GM12878 (cell line): ENCODE measurements around the gene GLB1L. TPM values are rescaled to one million over a fixed set of nuclear protein-coding genes. Genes with fewer than 3 reads are reported as not detected.

Experiments
- ATAC-seq: fragments of 200-7000 bp; cut with Tn5 transposase; 3 replicates; pipeline ENCODE4 v1.9.1; 2020; ENCODE audit warnings: mild to moderate bottlenecking, moderate library complexity
- BruUV-seq: library from RNA; stranded (reverse); fragments of 400-500 nt; replicated peaks from 2 replicates; lab custom pipeline; 2021; lab: Mats Ljungman, UMichigan
- CTCF ChIA-PET: fragments of 300-600 bp; sonication (Branson Sonifier 250); formaldehyde crosslinking; extraction: SDS; loops from one replicate; lab custom pipeline; 2021; ENCODE audit warnings: inconsistent platforms; lab: Yijun Ruan, JAX
- POLR2A ChIA-PET: fragments of 350-600 bp; formaldehyde crosslinking; extraction: SDS; loops from one replicate; lab custom pipeline; 2021; ENCODE audit warnings: inconsistent platforms; lab: Charles Lee
- RAD21 ChIA-PET: fragments of 300-600 bp; sonication (Branson Sonifier 250); formaldehyde crosslinking; loops from one replicate; lab custom pipeline; 2023; ENCODE audit warnings: antibody characterized with exemption; ENCODE audit not compliant: unreplicated experiment; lab: Charles Lee
- SMC1A ChIA-PET: fragments of 300-600 bp; sonication (Branson Sonifier 250); formaldehyde crosslinking; loops from one replicate; lab custom pipeline; 2023; ENCODE audit not compliant: unreplicated experiment, uncharacterized antibody; lab: Charles Lee
- DNase-seq: peaks from one replicate; pipeline ENCODE4 v3.0.0-alpha.2; 2011; ENCODE audit warnings: low read depth, low spot score
- FAIRE-seq: peaks from 3 replicates; lab custom pipeline; 2011; peaks lifted over from hg19 to GRCh38; lab: Jason Lieb, UNC
- H2AFZ ChIP-seq: 2 replicates; pipeline ENCODE4 v1.6.0; 2011; ENCODE audit warnings: low read depth, low read length, control low read depth; ENCODE audit not compliant: control insufficient read depth
- H3K27ac ChIP-seq: 2 replicates; pipeline ENCODE4 v1.5.1; 2011; ENCODE audit warnings: control low read depth; ENCODE audit not compliant: control insufficient read depth, insufficient read depth
- H3K27me3 ChIP-seq, 2 experiments: replicated peaks in 1 of 2; 2 replicates each; pipeline versions ENCODE4 v1.6.0 to v1.6.1; 2011; ENCODE audit warnings: low read length in 1 of 2; ENCODE audit not compliant: control insufficient read depth in 2 of 2, insufficient read depth in 2 of 2
- H3K36me3 ChIP-seq, 2 experiments: 2 replicates each; pipeline ENCODE4 v1.5.1; 2011; ENCODE audit warnings: low read length in 1 of 2; ENCODE audit not compliant: control insufficient read depth in 2 of 2, insufficient read depth in 2 of 2
- H3K4me1 ChIP-seq: 2 replicates; pipeline ENCODE4 v1.6.1; 2011; ENCODE audit warnings: mild to moderate bottlenecking, low read length, moderate library complexity, mixed read lengths; ENCODE audit not compliant: control insufficient read depth, insufficient read depth
- H3K4me2 ChIP-seq: 2 replicates; pipeline ENCODE4 v1.6.0; 2011; ENCODE audit warnings: control low read depth; ENCODE audit not compliant: control insufficient read depth, insufficient read depth
- H3K4me3 ChIP-seq: fragments of 200-600 bp; sonication (generic); 2 replicates; pipeline ENCODE4 v1.5.1; 2016
- H3K79me2 ChIP-seq: 2 replicates; pipeline ENCODE4 v1.6.0; 2011; ENCODE audit warnings: low read length; ENCODE audit not compliant: control insufficient read depth, insufficient read depth
- H3K9ac ChIP-seq: 2 replicates; pipeline ENCODE4 v1.8.0; 2011; ENCODE audit warnings: low read length, control low read depth, mixed read lengths; ENCODE audit not compliant: control insufficient read depth, insufficient read depth
- H3K9me3 ChIP-seq: replicated peaks from 3 replicates; pipeline ENCODE4 v1.5.1; 2011; ENCODE audit warnings: mild to moderate bottlenecking, low read length; ENCODE audit not compliant: control insufficient read depth, insufficient read depth
- H4K20me1 ChIP-seq: 2 replicates; pipeline ENCODE4 v1.6.0; 2011; ENCODE audit not compliant: control insufficient read depth, insufficient read depth
- CREM ChIP-seq: IDR thresholded peaks from 2 replicates; pipeline ENCODE4 v1.6.1; 2014; ENCODE audit warnings: antibody characterized with exemption, low read depth
- STAT1 ChIP-seq: fragments of 450-650 bp; conservative IDR thresholded peaks from 2 replicates; pipeline ENCODE4 v1.6.1; 2014; ENCODE audit warnings: antibody characterized with exemption, mild to moderate bottlenecking
- WGBS: methylation state at CpG from one replicate; pipeline ENCODE4 v1.1.6; 2016; ENCODE audit warnings: low lambda C conversion rate; ENCODE audit not compliant: insufficient replicate concordance, insufficient coverage; ENCODE audit errors: missing lambda C conversion rate; 5-methylcytosine and 5-hydroxymethylcytosine counted together
- in situ Hi-C: fragments of 300-500 bp; cut with MboI; formaldehyde crosslinking; loops from 9 replicates; pipeline ENCODE4 v1.14.3; 2018; ENCODE audit warnings: mixed read lengths
- intact Hi-C: fragments of 100-400 bp; cut with micrococcal nuclease; formaldehyde crosslinking; loops from one replicate; pipeline ENCODE4 v1.14.2; 2022; ENCODE audit not compliant: unreplicated experiment
- polyA plus RNA-seq, 11 experiments: library from polyadenylated mRNA; depleted of rRNA in 4 of 11; unstranded in 6 of 11; stranded (reverse) in 5 of 11; fragments of >200 nt; fragmentation: Nextera tagmentation in 4 of 11; fragmentation: Illumina TruSeq in 1 of 11; extraction: Ambion mirVana in 4 of 11; extraction: Trizol in 1 of 11; gene quantifications; 1 replicate in 1 of 11; 2 replicates in 10 of 11; pipeline versions ENCODE4 v1.2.1 to v1.2.3, GENCODE V29; 2011 to 2016; ENCODE audit warnings: inconsistent platforms in 2 of 11, missing spikeins in 2 of 11, low read depth in 1 of 11
- total RNA-seq, 4 experiments: library from RNA; depleted of rRNA in 3 of 4; stranded (reverse); fragments of >200 nt in 3 of 4; fragmentation: Illumina TruSeq in 1 of 4; extraction: Trizol in 1 of 4; gene quantifications; 2 replicates each; pipeline versions ENCODE4 v1.2.1 to v1.2.3, GENCODE V29; 2013 to 2021
- TF ChIP-seq, protein P1 (sequence below): fragments of 450-650 bp; formaldehyde crosslinking; IDR thresholded peaks from 2 replicates; pipeline ENCODE4 v1.4.0; 2020; ENCODE audit warnings: mild to moderate bottlenecking, moderate library complexity

The GLB1L gene
- total and polyA plus RNA-seq, 10 of the 15 experiments (the other 5 are each of a cell fraction or from before 2014, with no cell fraction given) = 0.29 to 4.6 (median 2.7) TPM

DNA sequence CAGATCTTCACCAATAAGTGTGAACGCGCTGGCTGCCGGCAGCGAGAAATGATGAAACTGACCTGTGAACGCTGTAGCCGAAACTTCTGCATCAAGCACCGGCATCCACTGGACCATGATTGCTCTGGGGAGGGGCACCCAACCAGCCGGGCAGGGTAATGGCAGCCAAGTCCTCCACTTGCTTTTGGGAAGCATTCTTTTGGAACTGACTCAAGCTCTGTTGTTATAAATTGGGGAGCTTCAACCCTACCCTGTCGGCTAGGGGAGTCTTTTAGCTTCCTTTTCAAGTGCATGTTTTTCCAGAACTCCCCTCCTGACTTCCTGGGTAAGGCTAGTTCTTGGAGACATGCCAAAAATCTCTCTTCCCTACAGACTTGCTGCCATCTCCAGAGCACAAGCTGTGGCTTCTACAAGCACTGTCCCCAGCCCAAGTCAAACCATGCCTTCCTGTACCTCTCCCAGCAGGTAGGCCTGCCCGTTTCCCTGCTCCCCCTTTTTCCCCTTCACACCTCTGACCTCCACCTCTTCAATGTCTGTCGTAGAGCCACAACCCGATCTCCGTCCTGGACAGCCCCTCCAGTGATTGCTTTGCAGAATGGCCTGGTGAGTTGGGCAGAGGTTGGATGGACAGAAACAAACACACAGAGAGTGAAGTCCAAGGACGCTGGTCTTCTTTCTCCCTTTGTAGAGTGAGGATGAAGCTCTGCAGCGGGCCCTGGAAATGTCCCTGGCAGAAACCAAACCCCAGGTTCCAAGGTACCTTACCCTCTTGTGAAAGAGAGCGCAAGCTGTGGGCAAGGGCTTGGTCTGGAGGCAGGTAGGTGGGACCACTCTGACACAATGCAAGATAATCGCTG is 37.1 kb downstream of the GLB1L start:
- H3K27ac ChIP-seq = no peak overlapping the region
- no peak overlapping the region; the same call in 1 of the 2 replicates for H3K4me2 ChIP-seq
- intact Hi-C loops = loop anchor here (2.0 to 5.0 kb wide), 2 partner anchors 31 to 69 kb away; partner anchors contain the start of genes CNPPD1 and DNAJB2
- CTCF ChIA-PET = interaction anchor here (1.0 to 2.2 kb wide), 4 partner anchors 37 to 87 kb away, joined by 3 to 13 read pairs (median 6); partner anchors contain the start of gene NHEJ1
- H4K20me1 ChIP-seq = no peaks in the 10 kb centered on the region
- H2AFZ ChIP-seq = no peak overlapping the region
- ATAC-seq = no peak
- peaks cover 8% of the 10 kb centered on the region for H3K4me1 ChIP-seq
- no peak for TF ChIP-seq STAT1
- TF ChIP-seq, protein P1, sequence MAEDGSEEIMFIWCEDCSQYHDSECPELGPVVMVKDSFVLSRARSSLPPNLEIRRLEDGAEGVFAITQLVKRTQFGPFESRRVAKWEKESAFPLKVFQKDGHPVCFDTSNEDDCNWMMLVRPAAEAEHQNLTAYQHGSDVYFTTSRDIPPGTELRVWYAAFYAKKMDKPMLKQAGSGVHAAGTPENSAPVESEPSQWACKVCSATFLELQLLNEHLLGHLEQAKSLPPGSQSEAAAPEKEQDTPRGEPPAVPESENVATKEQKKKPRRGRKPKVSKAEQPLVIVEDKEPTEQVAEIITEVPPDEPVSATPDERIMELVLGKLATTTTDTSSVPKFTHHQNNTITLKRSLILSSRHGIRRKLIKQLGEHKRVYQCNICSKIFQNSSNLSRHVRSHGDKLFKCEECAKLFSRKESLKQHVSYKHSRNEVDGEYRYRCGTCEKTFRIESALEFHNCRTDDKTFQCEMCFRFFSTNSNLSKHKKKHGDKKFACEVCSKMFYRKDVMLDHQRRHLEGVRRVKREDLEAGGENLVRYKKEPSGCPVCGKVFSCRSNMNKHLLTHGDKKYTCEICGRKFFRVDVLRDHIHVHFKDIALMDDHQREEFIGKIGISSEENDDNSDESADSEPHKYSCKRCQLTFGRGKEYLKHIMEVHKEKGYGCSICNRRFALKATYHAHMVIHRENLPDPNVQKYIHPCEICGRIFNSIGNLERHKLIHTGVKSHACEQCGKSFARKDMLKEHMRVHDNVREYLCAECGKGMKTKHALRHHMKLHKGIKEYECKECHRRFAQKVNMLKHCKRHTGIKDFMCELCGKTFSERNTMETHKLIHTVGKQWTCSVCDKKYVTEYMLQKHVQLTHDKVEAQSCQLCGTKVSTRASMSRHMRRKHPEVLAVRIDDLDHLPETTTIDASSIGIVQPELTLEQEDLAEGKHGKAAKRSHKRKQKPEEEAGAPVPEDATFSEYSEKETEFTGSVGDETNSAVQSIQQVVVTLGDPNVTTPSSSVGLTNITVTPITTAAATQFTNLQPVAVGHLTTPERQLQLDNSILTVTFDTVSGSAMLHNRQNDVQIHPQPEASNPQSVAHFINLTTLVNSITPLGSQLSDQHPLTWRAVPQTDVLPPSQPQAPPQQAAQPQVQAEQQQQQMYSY (CRISPR knock-in tag) = no peak
- no peak for TF ChIP-seq CREM
- TF ChIP-seq, all 136 proteins: peak for 0
- in situ Hi-C loops = loop anchor here (5.0 kb wide), 1 partner anchor 36 kb away; the partner anchor contains the start of gene SLC23A3
- Histone ChIP-seq H3K9ac (no peak overlapping the region), H3K4me3 (no peak overlapping the region), H3K9me3 (no peaks in the 10 kb centered on the region), H3K36me3 (peaks cover 0 to 9% of the 10 kb centered on the region in 2 experiments; a peak in 2 of 4 replicates), H3K27me3 (no peaks in the 10 kb centered on the region), H3K79me2 (no peaks in the 10 kb centered on the region; the same call in 1 of the 2 replicates)
- FAIRE-seq (no peak), DNase-seq (no peak)
- POLR2A ChIA-PET = interaction anchor here (0.5 to 4.0 kb wide), 9 partner anchors 9 to 685 kb away, joined by 3 to 47 read pairs (median 6); partner anchors contain the start of genes ABCB6, ANKZF1, ATG9A and CNPPD1
- no TSS peak for BruUV-seq
- WGBS = 85% methylated on average over 17 of the region's 17 CpGs
- RAD21 ChIA-PET = interaction anchor here (2.5 to 2.9 kb wide), 2 partner anchors 32 to 37 kb away, joined by 12 to 21 read pairs; partner anchors contain the start of genes CNPPD1 and SLC23A3
- SMC1A ChIA-PET = interaction anchor here (0.7 to 3.1 kb wide), 5 partner anchors 32 to 87 kb away, joined by 3 to 14 read pairs (median 4); partner anchors contain the start of genes CNPPD1, GLB1L and STK16
